HG03571 (cell line): ENCODE data around the gene AFAP1.

Experiments used
- ATAC-seq: cut with Tn5 transposase; IDR thresholded peaks from one replicate; pipeline ENCODE4 v1.9.1; 2021; ENCODE audit not compliant: unreplicated experiment

Gene AFAP1

GRCh38 chr4:7807351-7807921 is 132.2 kb downstream of the AFAP1 start:
- ATAC-seq, result no peak

GRCh38 chr4:7806338-7807090 is 133.1 kb downstream of the AFAP1 start:
- no peak for ATAC-seq

DNA sequence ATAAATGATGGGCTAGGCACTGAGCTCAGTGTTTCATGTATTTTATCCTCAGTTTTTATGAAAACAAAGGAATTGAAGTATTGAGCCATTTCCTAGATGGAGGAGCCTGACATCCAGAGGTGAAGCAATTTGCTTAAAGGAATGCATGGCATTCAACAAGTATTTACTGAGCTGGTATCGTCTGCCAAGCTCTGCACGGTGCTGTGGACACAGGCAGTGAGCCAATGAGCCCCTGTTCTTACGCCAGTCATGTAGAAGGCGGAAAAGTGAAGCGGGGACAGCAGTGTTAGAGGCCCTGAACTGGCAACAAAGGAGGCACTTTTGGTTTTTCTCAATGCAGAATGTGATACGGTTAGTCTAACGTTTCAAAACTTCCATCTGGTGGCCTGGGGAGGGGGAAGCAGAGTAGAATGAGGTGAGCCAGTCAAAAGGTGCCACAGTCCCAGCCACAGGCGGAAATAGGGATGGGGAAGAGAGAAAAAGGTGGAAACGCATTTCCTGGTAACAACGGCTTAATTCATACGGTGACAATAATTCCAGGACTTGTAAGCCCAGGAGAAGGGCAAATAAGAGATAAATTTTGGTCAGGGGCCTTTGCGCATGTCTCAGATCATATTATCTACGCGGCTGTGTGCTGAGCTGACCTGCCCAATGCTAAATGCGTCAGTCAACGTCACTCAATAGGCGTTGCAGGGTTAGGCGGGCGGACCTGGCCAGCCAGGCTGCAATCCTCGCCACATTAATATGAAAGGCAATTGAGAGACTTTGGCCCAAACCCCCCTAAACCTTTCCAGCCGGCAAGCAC is 133.9 kb downstream of the AFAP1 start:
- no peak for ATAC-seq

DNA sequence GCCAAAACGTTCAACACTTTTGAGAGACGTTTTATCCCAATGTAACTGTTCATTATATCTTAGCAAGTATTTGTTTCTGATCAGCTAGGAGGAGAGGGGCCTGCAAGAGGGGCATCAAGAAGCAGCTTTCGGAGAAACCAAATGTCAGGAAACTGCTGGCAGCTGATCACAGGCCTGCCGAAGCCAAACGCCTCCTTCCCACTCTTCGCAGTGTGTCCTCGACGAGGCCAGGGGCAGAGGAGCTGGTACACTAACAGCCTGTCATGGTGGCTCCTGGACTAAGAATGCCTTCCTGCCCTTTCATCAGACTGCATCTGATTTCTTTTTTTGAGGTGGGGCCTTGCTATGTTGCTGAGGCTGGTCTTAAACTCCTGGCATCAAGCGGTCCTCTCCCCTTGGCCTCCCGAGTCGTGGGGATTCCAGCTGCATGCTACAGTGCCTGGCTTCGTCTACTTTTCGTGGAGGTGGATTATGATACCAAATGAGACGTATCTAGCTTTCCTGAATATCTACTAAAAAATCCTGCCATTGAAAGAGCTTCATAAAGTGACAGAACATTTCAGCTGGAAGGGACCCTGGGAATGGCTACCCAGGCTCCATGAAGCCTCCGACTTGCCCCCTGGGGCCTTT is 134.8 kb downstream of the AFAP1 start:
- ATAC-seq, result no peak

DNA sequence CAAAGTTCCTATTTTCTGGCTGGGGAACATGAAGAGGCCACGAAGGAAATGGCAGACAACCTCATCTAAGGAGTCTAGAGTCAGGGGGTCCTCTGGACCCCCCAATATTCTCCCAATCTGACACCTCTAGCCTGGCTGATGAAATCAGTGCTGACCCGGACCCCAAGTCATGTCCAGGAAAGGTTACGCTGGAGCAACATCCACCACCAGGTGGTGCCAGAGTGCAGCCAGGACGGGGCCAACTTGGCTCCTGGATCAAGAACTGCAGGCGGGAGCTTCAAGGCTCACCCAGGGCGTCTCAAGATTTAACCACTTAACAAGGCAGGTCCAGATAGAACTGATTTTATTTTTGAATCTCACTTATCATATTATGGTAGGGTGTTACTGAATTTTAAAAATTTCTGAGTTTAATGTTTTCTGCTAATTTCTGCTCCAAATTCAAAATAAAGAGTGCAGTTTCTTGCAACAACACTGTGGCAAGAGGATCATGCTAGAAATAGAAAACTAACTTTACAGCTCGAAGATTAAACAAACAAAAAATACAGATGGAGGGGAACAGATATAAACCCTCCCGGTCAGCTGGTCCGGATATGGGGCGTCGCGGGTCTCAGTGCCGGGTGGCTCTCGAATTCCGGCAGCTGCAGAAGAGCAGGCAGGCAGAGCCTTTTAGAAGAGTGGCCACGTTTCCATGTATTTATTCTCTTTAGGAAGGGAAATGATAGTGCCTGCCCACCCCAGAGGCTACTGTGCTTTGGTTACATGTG is 135.5 kb downstream of the AFAP1 start:
- ATAC-seq, result no peak

GRCh38 chr4:7803371-7803770 is 136.3 kb downstream of the AFAP1 start:
- ATAC-seq, result no peak

GRCh38 chr4:7802093-7802726 is 137.5 kb downstream of the AFAP1 start:
- ATAC-seq, result peak; percentile 74

- no peak for ATAC-seq
Observed at GRCh38 chr4:7801641-7802040, 138.0 kb downstream of the AFAP1 start.

- ATAC-seq, result no peak
Observed at GRCh38 chr4:7801001-7801400, 138.7 kb downstream of the AFAP1 start.

DNA sequence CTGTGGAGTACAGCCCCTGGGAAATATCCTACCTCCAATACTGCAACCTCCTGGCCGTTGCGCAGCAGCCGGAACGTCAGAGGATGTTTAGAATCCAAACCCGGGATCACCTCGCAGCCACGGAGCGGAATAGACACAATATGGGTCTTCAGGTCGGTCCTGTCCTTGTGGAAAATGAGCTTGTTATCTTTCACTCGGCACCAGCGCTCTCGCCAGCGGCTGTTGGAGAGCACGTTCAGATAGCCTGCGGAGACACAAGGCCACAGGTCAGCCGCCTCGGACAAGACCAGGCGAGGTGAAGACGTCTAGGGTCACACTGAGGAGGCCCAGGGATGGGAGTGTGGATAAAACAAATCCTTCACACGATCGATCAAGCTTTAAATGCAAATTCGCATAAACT is 139.3 kb downstream of the AFAP1 start:
- no peak for ATAC-seq

DNA sequence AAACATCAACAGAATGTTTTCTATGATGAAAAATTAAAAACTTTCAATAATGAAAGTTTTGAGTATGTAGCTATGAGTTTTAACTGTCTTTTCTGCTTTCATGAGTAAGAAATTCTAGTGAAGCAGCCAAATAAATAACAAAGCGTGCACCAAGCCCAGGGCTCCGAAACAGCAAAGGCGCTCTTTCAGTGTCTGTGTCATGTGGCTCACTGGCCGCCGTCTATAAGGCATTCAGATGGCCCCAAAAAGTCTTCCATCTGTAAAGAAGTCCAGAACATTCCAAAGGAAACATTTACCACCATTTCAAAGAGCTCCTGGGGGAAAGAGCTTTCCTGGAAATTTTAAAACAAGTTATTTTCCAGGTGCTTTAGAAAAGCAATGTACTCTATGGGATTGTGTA is 139.9 kb downstream of the AFAP1 start:
- ATAC-seq, result no peak

DNA sequence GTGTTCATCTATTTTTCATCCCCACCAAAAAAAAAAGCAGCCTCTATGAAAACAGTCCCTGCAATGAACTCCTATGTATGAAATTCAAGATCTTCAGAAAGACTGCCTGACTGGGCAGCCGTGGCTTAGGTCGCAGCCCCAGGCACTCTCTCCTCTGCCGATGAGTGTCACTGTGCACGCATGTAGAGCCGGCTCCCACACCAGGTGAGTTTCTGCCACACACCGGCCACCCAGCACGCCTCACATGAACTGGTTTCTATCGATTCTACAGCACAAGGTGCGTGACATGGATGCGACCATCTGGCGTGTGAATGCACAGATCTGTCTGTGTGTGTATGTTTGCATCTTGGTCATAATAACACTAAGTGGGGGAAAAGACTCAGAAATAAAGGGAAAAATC is 140.4 kb downstream of the AFAP1 start:
- ATAC-seq, result no peak

GRCh38 chr4:7798178-7798995 is 141.3 kb downstream of the AFAP1 start:
- ATAC-seq, result no peak

GRCh38 chr4:7797330-7797729 is 142.3 kb downstream of the AFAP1 start:
- no peak for ATAC-seq

- ATAC-seq, result no peak
Observed at GRCh38 chr4:7795983-7796382, 143.7 kb downstream of the AFAP1 start.

DNA sequence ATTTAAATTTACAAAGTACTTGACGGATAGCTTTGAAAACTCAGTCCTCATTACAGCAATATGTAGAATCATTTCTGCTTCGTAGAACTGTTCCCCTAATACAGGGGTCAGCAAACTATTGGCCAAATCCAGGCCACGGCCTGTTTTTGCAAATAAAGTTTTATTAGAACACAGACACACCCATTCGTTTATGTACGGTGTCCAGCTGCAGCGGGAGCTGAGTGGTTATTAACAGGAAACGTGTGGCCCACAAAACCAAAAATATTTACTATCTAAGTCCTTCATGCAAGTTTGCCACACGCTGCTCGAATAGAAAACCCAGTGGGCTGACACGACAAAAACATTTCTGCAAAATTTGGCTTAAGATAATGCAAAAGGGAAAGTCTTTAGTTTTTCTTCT is 146.5 kb downstream of the AFAP1 start:
- ATAC-seq, result no peak

- no peak for ATAC-seq
Observed at GRCh38 chr4:7792616-7793015, 147.0 kb downstream of the AFAP1 start.

GRCh38 chr4:7790999-7791398 is 148.7 kb downstream of the AFAP1 start:
- ATAC-seq, result no peak

- no peak for ATAC-seq
Observed at GRCh38 chr4:7790023-7790422, 149.6 kb downstream of the AFAP1 start.
